Neuronal stem cell (in vitro differentiated cells): Measurements from ENCODE around the gene VSTM4.
A peak's percentile ranks its signal among the peaks of the same experiment; 100 is the strongest.

Experiments used
- DNase-seq: peaks from one replicate; pipeline ENCODE4 v3.0.0-alpha.2; 2013; ENCODE audit warnings: low spot score
- H2AFZ ChIP-seq: one replicate; pipeline ENCODE4 v1.6.1; 2013; ENCODE audit warnings: mild to moderate bottlenecking, low read length, inconsistent platforms
- H2AK5ac ChIP-seq: 2 replicates; pipeline ENCODE4 v1.6.1; 2013; ENCODE audit warnings: low read depth, mild to moderate bottlenecking, inconsistent platforms, low read length, moderate library complexity, mixed read lengths
- H2BK120ac ChIP-seq: 2 replicates; pipeline ENCODE4 v1.6.1; 2013; ENCODE audit warnings: low read depth, mild to moderate bottlenecking, inconsistent platforms, low read length, moderate library complexity, mixed read lengths
- H2BK12ac ChIP-seq: one replicate; pipeline ENCODE4 v1.6.1; 2013; ENCODE audit warnings: low read length, inconsistent platforms
- H2BK15ac ChIP-seq: 2 replicates; pipeline ENCODE4 v1.6.1; 2013; ENCODE audit warnings: mild to moderate bottlenecking, low read length, inconsistent platforms, mixed read lengths
- H2BK5ac ChIP-seq: one replicate; pipeline ENCODE4 v1.6.1; 2013; ENCODE audit warnings: inconsistent platforms, mild to moderate bottlenecking, low read length, moderate library complexity
- H3K14ac ChIP-seq: one replicate; pipeline ENCODE4 v1.6.1; 2013; ENCODE audit warnings: low read length, inconsistent platforms
- H3K18ac ChIP-seq: 2 replicates; pipeline ENCODE4 v1.6.1; 2013; ENCODE audit warnings: low read length, inconsistent platforms
- H3K23ac ChIP-seq: 2 replicates; pipeline ENCODE4 v1.6.1; 2013; ENCODE audit warnings: low read depth, mild to moderate bottlenecking, mixed read lengths, low read length, inconsistent platforms; ENCODE audit not compliant: poor library complexity
- H3K27ac ChIP-seq: replicated peaks from 3 replicates; pipeline ENCODE4 v1.5.1; 2013; ENCODE audit warnings: low read length, inconsistent platforms
- H3K27me3 ChIP-seq, 3 experiments: 2 replicates each; pipeline ENCODE4 v1.6.1; 2013; ENCODE audit warnings: low read length in 3 of 3, mild to moderate bottlenecking in 2 of 3, inconsistent platforms in 1 of 3, low read depth in 1 of 3, mixed read lengths in 1 of 3, moderate library complexity in 1 of 3; ENCODE audit not compliant: control insufficient read depth in 3 of 3, insufficient read depth in 3 of 3
- H3K36me3 ChIP-seq, 2 donors: replicated peaks in 1 of 2; 2 replicates each; pipeline ENCODE4 v1.6.1; 2013; ENCODE audit warnings: low read length in 2 of 2; ENCODE audit not compliant: control insufficient read depth in 2 of 2, insufficient read depth in 2 of 2
- H3K4ac ChIP-seq: 2 replicates; pipeline ENCODE4 v1.6.1; 2013; ENCODE audit warnings: inconsistent platforms, mild to moderate bottlenecking, low read length, moderate library complexity
- H3K4me1 ChIP-seq, 2 donors: 1 replicate in 1 of 2; 2 replicates in 1 of 2; pipeline ENCODE4 v1.6.1; 2013; ENCODE audit warnings: low read length in 2 of 2, low read depth in 1 of 2; ENCODE audit not compliant: control insufficient read depth in 2 of 2, insufficient read depth in 1 of 2
- H3K4me2 ChIP-seq: one replicate; pipeline ENCODE4 v1.6.1; 2013; ENCODE audit warnings: mild to moderate bottlenecking, low read length, inconsistent platforms; ENCODE audit not compliant: insufficient read depth, poor library complexity, severe bottlenecking
- H3K4me3 ChIP-seq, 2 donors: 2 replicates each; pipeline ENCODE4 v1.5.1; 2013; ENCODE audit warnings: low read length in 2 of 2, mild to moderate bottlenecking in 2 of 2, inconsistent platforms in 1 of 2, moderate library complexity in 1 of 2
- H3K79me1 ChIP-seq: one replicate; pipeline ENCODE4 v1.6.1; 2013; ENCODE audit warnings: low read depth, mild to moderate bottlenecking, inconsistent platforms, low read length, moderate library complexity
- H3K9ac ChIP-seq: one replicate; pipeline ENCODE4 v1.6.1; 2013; ENCODE audit warnings: mild to moderate bottlenecking, low read depth, low read length, inconsistent platforms; ENCODE audit not compliant: poor library complexity
- H3K9me3 ChIP-seq, 2 donors: replicated peaks in 1 of 2; 2 replicates each; pipeline versions ENCODE3 to v1.6.1; 2013; ENCODE audit warnings: low read length in 2 of 2, mild to moderate bottlenecking in 2 of 2, inconsistent platforms in 1 of 2, low read depth in 1 of 2, mixed read lengths in 1 of 2, moderate library complexity in 1 of 2; ENCODE audit not compliant: control insufficient read depth in 2 of 2, insufficient read depth in 1 of 2
- H4K8ac ChIP-seq: one replicate; pipeline ENCODE4 v1.6.1; 2013; ENCODE audit warnings: low read depth, mild to moderate bottlenecking, inconsistent platforms, low read length, moderate library complexity
- H4K91ac ChIP-seq: one replicate; pipeline ENCODE4 v1.6.1; 2013; ENCODE audit warnings: low read length, low read depth, mild to moderate bottlenecking, inconsistent platforms; ENCODE audit not compliant: poor library complexity
- WGBS, 2 donors: extraction: QIAGEN DNeasy Blood & Tissue Kit; methylation state at CpG; one replicate each; pipeline ENCODE4 v1.1.7; 2013; ENCODE audit warnings: missing lambda C conversion rate in 2 of 2, mixed read lengths in 1 of 2; ENCODE audit not compliant: insufficient read length in 2 of 2, insufficient replicate concordance in 1 of 2; ENCODE audit errors: extremely low coverage in 2 of 2; 5-methylcytosine and 5-hydroxymethylcytosine counted together

The VSTM4 gene

DNA sequence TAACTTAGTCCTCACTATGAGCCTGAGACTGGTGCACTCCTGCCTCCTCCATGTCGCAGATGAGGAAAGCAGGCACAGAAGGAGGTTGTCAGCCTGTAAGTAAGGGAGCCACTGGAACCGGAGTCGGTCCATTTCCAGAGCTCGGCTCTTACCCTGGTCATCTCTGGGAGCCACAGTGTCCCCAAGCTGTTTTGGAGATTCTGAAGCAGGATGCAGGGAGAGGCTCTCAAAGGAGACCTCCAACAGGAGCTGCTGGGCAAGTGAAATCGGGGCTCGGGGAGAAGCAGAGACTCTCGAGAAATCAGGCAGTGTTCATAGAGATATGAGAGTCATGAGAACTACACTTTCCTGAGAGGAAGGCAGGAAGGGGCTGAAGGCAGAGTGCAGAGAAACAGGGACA, 39.0 kb downstream of the VSTM4 start:
- Histone ChIP-seq H3K4ac (no peak overlapping the region), H3K27me3 (peaks cover 0 to 22% (median 0%) of the 10 kb centered on the region in 3 experiments), H2AFZ (no peak overlapping the region), H3K23ac (no peak overlapping the region), H2BK120ac (no peak overlapping the region), H3K9me3 (peaks cover 0 to 1% of the 10 kb centered on the region in 2 donors), H2BK12ac (no peak overlapping the region), H3K18ac (no peak overlapping the region), H2BK5ac (no peak overlapping the region), H3K9ac (no peak overlapping the region), H4K8ac (no peak overlapping the region), H2AK5ac (no peak overlapping the region), H3K36me3 (peaks cover 0 to 2% of the 10 kb centered on the region in 2 donors), H3K4me3 (no peak overlapping the region), H3K27ac (no peak overlapping the region), H4K91ac (no peak overlapping the region), H3K4me1 (peaks cover 4 to 10% of the 10 kb centered on the region in 2 donors), H3K14ac (no peak overlapping the region), H3K79me1 (no peaks in the 10 kb centered on the region), H3K4me2 (no peak overlapping the region), H2BK15ac (no peak overlapping the region)
- no peak for DNase-seq
- no CpG with 5 or more reads among the region's 7 CpGs for WGBS, 2 donors

DNA sequence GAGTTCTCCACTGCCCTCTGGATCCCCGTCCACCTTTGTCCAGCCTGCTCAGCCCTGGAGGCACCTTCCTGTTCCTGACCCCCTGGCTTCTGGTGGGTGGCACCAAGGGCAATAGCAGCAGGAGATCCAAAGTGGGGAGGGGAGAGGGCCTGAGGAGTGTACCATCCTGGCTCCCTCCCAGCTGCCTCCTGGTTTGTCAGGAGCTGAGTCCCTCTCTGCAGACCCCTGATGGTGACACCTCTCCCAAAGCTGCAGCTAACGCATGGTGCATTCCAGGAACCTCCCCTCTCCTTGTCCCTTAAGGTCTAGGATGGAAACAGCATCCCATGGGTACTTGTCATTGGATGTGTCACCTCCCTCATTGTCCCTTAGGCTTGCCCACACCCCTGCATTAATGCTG, 39.6 kb downstream of the VSTM4 start:
- DNase-seq = no peak
- H3K27me3 ChIP-seq = peaks cover 0 to 22% (median 0%) of the 10 kb centered on the region in 3 experiments
- H3K4me2 ChIP-seq = no peak overlapping the region
- H3K23ac ChIP-seq = no peak overlapping the region
- H3K9ac ChIP-seq = no peak overlapping the region
- no CpG with 5 or more reads among the region's 2 CpGs for WGBS, 2 donors
- H2AK5ac ChIP-seq = peak overlapping the region; percentile 15
- no peaks in the 10 kb centered on the region for H3K79me1 ChIP-seq
- H3K9me3 ChIP-seq = peaks cover 0 to 1% of the 10 kb centered on the region in 2 donors
- H4K8ac ChIP-seq = no peak overlapping the region
- no peak overlapping the region for H2BK120ac ChIP-seq
- H3K36me3 ChIP-seq = peaks cover 0 to 2% of the 10 kb centered on the region in 2 donors
- H3K27ac ChIP-seq = no peak overlapping the region
- H3K18ac ChIP-seq = no peak overlapping the region
- H3K4ac ChIP-seq = no peak overlapping the region
- H3K4me3 ChIP-seq = no peak overlapping the region
- no peak overlapping the region for H2BK15ac ChIP-seq
- H3K14ac ChIP-seq = no peak overlapping the region
- H3K4me1 ChIP-seq = peaks cover 0 to 5% of the 10 kb centered on the region in 2 donors
- no peak overlapping the region for H2AFZ ChIP-seq
- no peak overlapping the region for H4K91ac ChIP-seq
- H2BK12ac ChIP-seq = no peak overlapping the region
- no peak overlapping the region for H2BK5ac ChIP-seq

DNA sequence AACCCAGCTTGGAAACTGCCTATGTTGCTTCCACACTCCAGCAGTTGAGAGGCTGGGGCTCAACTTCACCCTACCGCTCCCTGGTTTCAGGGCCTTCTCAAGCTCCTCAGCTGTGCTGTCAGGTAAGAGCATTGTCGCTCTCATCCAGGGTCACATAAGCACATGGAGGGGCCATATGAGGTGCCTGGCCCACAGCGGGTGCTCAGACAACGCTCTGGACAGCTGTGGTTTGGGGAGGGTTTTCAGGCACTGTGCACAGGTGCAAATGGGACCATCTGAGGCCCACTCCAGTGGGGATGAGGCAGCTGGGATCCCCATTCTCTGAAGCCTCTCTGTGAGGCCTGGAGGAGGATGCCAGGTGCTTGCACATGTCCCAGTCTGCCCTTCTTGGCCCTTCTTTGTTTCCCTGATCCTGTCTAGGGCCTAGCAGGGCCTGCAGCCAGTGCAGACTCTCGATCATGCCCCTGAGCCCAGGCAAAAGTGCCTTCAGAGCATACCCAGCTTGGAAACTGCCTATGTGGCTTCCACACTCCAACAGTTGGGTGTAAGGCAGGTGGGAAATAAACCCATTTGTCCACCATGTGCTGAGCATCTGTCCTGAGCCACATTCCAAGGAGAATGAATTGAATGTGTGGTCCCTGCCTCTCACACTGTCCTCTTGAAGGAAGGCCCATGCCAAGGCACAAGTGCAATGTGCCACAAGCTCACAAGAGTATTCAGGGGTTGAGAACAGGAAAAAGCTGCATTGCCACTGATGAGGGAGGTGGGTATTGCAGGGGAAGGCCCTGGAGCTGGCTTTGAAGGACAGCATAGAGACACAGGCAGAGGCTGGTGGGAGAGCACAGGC, 40.3 kb downstream of the VSTM4 start:
- Histone ChIP-seq H2BK12ac (no peak overlapping the region), H2AFZ (no peak overlapping the region)
- no CpG with 5 or more reads among the region's 5 CpGs for WGBS, 2 donors

DNA sequence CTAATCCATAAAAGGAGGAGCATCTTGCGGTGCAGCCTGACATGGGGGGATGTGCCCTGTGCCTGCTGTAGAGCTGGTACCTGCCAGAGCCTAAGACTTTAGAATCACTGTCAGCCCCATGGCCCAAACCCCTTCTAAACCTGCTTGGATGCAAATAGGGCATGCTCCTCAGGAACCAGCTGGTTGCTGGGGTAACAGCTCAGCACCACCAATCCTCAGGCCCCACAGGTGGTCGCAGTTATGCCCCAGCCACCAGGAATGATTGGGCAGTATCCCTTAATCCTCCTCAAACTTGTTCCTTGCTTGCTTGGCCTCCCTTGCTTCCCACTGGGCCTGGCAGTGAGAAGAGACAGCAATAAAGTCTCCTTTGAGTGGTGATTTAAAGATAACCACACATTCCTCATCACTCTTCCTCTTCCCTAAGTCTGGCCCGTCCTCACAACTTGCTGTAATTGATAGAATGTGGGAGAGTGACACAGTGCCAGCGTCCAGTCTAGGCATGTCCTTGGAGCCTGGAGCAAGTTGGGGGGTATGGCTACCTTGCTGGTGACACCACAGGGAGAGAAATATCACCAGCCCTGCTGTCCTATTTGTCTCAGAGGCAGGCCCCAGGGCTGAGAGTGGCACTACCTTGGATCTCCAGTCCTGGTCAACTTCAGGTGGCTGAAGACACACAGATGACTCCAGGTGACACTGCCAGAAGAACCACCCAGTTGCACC, 43.0 kb downstream of the VSTM4 start:
- Histone ChIP-seq H3K9me3 (peaks cover 0 to 1% of the 10 kb centered on the region in 2 donors), H3K4me2 (no peak overlapping the region), H2AK5ac (no peak overlapping the region), H3K36me3 (peaks cover 0 to 2% of the 10 kb centered on the region in 2 donors), H3K14ac (no peak overlapping the region), H3K18ac (no peak overlapping the region), H3K23ac (no peak overlapping the region), H3K4me1 (peaks cover 0 to 5% of the 10 kb centered on the region in 2 donors), H3K27me3 (peaks cover 0 to 4% (median 0%) of the 10 kb centered on the region in 3 experiments), H2BK12ac (no peak overlapping the region), H3K4ac (no peak overlapping the region), H2BK5ac (no peak overlapping the region), H2BK120ac (no peak overlapping the region), H4K8ac (no peak overlapping the region), H3K79me1 (no peaks in the 10 kb centered on the region), H3K4me3 (no peak overlapping the region), H3K9ac (peak overlapping the region; percentile 18), H2AFZ (no peak overlapping the region), H3K27ac (no peak overlapping the region), H2BK15ac (no peak overlapping the region), H4K91ac (no peak overlapping the region)
- WGBS, 2 donors = no CpG with 5 or more reads among the region's 4 CpGs
- no peak for DNase-seq

More for the DNA sequence above, 40.3 kb downstream of the VSTM4 start:
- Histone ChIP-seq H3K79me1 (no peaks in the 10 kb centered on the region), H3K4me3 (no peak overlapping the region), H3K9ac (no peak overlapping the region), H4K8ac (no peak overlapping the region), H3K4me2 (no peak overlapping the region), H3K36me3 (peaks cover 0 to 2% of the 10 kb centered on the region in 2 donors), H3K4me1 (peaks cover 0 to 5% of the 10 kb centered on the region in 2 donors), H2BK15ac (no peak overlapping the region), H3K14ac (no peak overlapping the region), H3K9me3 (peaks cover 0 to 1% of the 10 kb centered on the region in 2 donors), H3K4ac (no peak overlapping the region), H3K23ac (peak overlapping the region; percentile 62), H3K18ac (no peak overlapping the region), H2BK120ac (no peak overlapping the region), H3K27me3 (peaks cover 0 to 15% (median 0%) of the 10 kb centered on the region in 3 experiments), H2AK5ac (peak overlapping the region; percentile 15), H4K91ac (no peak overlapping the region), H3K27ac (no peak overlapping the region), H2BK5ac (no peak overlapping the region)
- DNase-seq = no peak
